Spleen (tissue), 7 donors: ENCODE data around the gene COL5A1.

Experiments
- POLR2AphosphoS5 ChIP-seq, 3 donors: sonication (generic); formaldehyde crosslinking; IDR thresholded peaks; one replicate each; pipeline ENCODE4 v1.5.1; 2017; ENCODE audit warnings: antibody characterized with exemption in 3 of 3
- TF ChIP-seq, protein P1 (sequence below), 11 experiments: fragments of 200-600 bp in 7 of 11; fragments of 450-650 bp in 4 of 11; sonication (generic) in 4 of 11; IDR thresholded peaks in 8 of 11; conservative IDR thresholded peaks in 3 of 11; 1 replicate in 7 of 11; 2 replicates in 4 of 11; pipeline versions ENCODE4 v1.4.0 to v1.8.0; 2016 to 2021; ENCODE audit warnings: antibody characterized with exemption in 11 of 11, inconsistent platforms in 4 of 11, mild to moderate bottlenecking in 1 of 11
- donor health status: DM: no; HTN: no; CAD: no; lungs with moderate emphysema.
- donor health status: DM: no; HTN: no; CAD: no.
- donor health status: DM: no; HTN: no; CAD: no.

GRCh38 chr9:134814598-134815215 is 173.1 kb downstream of the COL5A1 start:
- TF ChIP-seq, protein P1, sequence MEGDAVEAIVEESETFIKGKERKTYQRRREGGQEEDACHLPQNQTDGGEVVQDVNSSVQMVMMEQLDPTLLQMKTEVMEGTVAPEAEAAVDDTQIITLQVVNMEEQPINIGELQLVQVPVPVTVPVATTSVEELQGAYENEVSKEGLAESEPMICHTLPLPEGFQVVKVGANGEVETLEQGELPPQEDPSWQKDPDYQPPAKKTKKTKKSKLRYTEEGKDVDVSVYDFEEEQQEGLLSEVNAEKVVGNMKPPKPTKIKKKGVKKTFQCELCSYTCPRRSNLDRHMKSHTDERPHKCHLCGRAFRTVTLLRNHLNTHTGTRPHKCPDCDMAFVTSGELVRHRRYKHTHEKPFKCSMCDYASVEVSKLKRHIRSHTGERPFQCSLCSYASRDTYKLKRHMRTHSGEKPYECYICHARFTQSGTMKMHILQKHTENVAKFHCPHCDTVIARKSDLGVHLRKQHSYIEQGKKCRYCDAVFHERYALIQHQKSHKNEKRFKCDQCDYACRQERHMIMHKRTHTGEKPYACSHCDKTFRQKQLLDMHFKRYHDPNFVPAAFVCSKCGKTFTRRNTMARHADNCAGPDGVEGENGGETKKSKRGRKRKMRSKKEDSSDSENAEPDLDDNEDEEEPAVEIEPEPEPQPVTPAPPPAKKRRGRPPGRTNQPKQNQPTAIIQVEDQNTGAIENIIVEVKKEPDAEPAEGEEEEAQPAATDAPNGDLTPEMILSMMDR (IDR thresholded peaks at IDR 0.05 in 8 of 11, conservative IDR thresholded peaks at IDR 0.05 in 3 of 11): no peak
- no peak for TF ChIP-seq POLR2AphosphoS5 (IDR thresholded peaks at IDR 0.05)
